Vagina (tissue), 2 donors: ENCODE results near the gene KIRREL3.

Experiments
- POLR2A ChIP-seq, 2 donors: fragments of 450-650 bp; IDR thresholded peaks; one replicate each; pipeline ENCODE4 v1.6.1; 2017; ENCODE audit warnings: antibody characterized with exemption in 2 of 2, mild to moderate bottlenecking in 2 of 2, moderate library complexity in 2 of 2
- POLR2AphosphoS5 ChIP-seq, 2 donors: sonication (generic); formaldehyde crosslinking; IDR thresholded peaks; one replicate each; pipeline ENCODE4 v1.9.0; 2017; ENCODE audit warnings: antibody characterized with exemption in 2 of 2, mild to moderate bottlenecking in 2 of 2, low read depth in 1 of 2; ENCODE audit not compliant: insufficient read depth in 1 of 2
- TF ChIP-seq, protein P1 (sequence below), 3 experiments: fragments of 450-650 bp in 2 of 3; fragments of 200-600 bp in 1 of 3; sonication (generic) in 1 of 3; IDR thresholded peaks; one replicate each; pipeline ENCODE4 v1.5.1; 2017 to 2019; ENCODE audit warnings: antibody characterized with exemption in 3 of 3, mild to moderate bottlenecking in 2 of 3, moderate library complexity in 2 of 3

DNA sequence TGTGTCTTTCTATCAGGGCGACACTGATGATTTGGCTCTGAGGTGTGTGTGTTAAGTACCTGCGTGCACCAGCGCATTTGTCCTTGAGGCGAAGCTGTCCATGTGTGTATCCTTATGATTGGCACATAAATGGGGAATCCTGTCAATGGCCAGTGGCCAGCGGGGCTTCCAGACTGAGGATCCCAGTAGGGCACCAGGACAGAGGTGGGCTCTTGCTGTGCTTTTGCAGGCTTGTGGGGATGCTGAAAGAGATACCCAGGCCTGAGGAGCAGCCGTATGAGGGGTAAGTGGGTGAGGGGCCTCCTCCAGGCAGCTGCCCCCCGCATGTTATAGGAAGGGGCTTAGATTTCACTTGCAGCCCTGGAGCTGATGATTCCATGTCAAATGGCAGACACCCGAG lies 488.3 kb downstream of the KIRREL3 start:
- TF ChIP-seq POLR2A (IDR thresholded peaks at IDR 0.05) = no peak
- TF ChIP-seq, protein P1, sequence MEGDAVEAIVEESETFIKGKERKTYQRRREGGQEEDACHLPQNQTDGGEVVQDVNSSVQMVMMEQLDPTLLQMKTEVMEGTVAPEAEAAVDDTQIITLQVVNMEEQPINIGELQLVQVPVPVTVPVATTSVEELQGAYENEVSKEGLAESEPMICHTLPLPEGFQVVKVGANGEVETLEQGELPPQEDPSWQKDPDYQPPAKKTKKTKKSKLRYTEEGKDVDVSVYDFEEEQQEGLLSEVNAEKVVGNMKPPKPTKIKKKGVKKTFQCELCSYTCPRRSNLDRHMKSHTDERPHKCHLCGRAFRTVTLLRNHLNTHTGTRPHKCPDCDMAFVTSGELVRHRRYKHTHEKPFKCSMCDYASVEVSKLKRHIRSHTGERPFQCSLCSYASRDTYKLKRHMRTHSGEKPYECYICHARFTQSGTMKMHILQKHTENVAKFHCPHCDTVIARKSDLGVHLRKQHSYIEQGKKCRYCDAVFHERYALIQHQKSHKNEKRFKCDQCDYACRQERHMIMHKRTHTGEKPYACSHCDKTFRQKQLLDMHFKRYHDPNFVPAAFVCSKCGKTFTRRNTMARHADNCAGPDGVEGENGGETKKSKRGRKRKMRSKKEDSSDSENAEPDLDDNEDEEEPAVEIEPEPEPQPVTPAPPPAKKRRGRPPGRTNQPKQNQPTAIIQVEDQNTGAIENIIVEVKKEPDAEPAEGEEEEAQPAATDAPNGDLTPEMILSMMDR (IDR thresholded peaks at IDR 0.05) = no peak
- no peak for TF ChIP-seq POLR2AphosphoS5 (IDR thresholded peaks at IDR 0.05; ENCODE audit: insufficient read depth in 1 of 2, low read depth in 1 of 2)
